ENCODE measurements around the gene TRMT61A. TPM values are rescaled to one million over a fixed set of nuclear protein-coding genes. Genes with fewer than 3 reads are reported as not detected.

Gene TRMT61A
- polyA plus RNA-seq, 1 donor from 2014 or later = 8.2 TPM

- Histone ChIP-seq H4K20me1 (ENCODE audit: insufficient read depth) (no peaks in the 10 kb centered on the region), H2AFZ (ENCODE audit: low read depth, low read length) (no peak overlapping the region), H3K4me2 (ENCODE audit: low read length) (no peak overlapping the region), H3F3A (ENCODE audit: insufficient read depth, low read length, poor library complexity, severe bottlenecking) (no peaks in the 10 kb centered on the region), H3K27ac (ENCODE audit: low read length) (no peak overlapping the region), H3K79me2 (replicated peaks; ENCODE audit: insufficient read depth, low read length) (no peaks in the 10 kb centered on the region), H3K36me3 (ENCODE audit: insufficient read depth, low read length) (no peaks in the 10 kb centered on the region), H3K9me2 (ENCODE audit: insufficient read depth, low read length) (no peaks in the 10 kb centered on the region), H3K4me3 (ENCODE audit: low read length) (no peak overlapping the region), H3K9ac (ENCODE audit: low read length) (no peak overlapping the region), H3K9me3 (ENCODE audit: low read length) (no peaks in the 10 kb centered on the region), H3K27me3 (ENCODE audit: insufficient read depth, low read depth, low read length) (no peaks in the 10 kb centered on the region)
- TF ChIP-seq POLR2AphosphoS5 (IDR thresholded peaks at IDR 0.05) (no peak), EP300 (conservative IDR thresholded peaks at IDR 0.05; ENCODE audit: poor library complexity, severe bottlenecking) (no peak), SMC3 (conservative IDR thresholded peaks at IDR 0.05; ENCODE audit: poor library complexity) (no peak), EZH2 (IDR thresholded peaks at IDR 0.05; ENCODE audit: borderline replicate concordance, insufficient read depth, low read length, poor library complexity, severe bottlenecking) (no peak), TAF1 (IDR thresholded peaks at IDR 0.05; ENCODE audit: low read depth) (no peak), RAD21 (conservative IDR thresholded peaks at IDR 0.05) (no peak), MXI1 (conservative IDR thresholded peaks at IDR 0.05; ENCODE audit: poor library complexity, severe bottlenecking) (no peak), REST (IDR thresholded peaks at IDR 0.05; ENCODE audit: borderline replicate concordance) (no peak)
- TF ChIP-seq, protein P1, sequence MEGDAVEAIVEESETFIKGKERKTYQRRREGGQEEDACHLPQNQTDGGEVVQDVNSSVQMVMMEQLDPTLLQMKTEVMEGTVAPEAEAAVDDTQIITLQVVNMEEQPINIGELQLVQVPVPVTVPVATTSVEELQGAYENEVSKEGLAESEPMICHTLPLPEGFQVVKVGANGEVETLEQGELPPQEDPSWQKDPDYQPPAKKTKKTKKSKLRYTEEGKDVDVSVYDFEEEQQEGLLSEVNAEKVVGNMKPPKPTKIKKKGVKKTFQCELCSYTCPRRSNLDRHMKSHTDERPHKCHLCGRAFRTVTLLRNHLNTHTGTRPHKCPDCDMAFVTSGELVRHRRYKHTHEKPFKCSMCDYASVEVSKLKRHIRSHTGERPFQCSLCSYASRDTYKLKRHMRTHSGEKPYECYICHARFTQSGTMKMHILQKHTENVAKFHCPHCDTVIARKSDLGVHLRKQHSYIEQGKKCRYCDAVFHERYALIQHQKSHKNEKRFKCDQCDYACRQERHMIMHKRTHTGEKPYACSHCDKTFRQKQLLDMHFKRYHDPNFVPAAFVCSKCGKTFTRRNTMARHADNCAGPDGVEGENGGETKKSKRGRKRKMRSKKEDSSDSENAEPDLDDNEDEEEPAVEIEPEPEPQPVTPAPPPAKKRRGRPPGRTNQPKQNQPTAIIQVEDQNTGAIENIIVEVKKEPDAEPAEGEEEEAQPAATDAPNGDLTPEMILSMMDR (IDR thresholded peaks at IDR 0.05; ENCODE audit: poor library complexity, severe bottlenecking) = no peak
These were observed 10.2 kb downstream of the TRMT61A start for GRCh38 chr14:103539056-103539825.

DNA sequence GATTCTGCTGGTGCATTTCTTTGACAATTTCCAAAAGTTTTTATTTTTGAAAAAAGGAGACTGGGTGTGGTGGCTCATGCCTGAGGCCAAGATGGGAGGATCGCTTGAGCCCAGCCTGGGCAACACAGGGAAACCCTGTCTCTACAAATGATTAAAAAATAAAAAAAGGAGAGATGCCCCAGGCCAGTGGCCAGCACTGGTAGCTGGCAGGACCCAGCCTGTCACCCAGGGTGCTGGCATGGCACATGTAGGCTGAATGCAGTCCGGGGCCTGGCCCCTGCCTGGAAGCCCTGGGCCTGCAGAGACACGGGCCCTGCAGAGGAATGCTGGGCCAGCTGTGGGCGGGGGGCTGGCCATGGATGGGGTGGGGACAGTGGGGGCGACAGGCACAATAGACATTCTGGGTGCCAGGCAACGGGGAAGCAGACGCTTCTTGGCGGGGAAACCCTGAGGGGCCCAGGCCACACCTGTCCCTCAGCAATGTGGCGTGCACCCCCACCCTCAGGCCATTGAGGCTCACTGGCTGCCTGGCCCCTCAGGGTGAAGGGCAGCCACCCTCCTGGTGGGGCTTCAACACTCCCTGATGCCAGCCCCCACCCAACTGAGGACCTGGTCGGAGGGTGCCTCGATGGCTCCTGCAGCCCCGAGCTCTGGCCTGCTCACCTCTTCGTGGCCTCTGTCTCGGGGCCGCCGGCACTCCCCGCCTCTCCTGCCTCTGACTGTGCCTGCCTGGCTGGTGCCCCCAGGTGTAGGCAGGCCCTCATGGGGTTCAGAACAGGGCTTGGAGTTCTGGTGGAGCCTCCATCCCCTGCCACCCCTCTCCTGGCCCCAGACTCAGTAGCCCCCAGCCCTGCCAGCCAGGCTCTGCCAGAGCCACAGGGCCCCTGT lies 12.1 kb downstream of the TRMT61A start:
- H3K4me3 ChIP-seq (ENCODE audit: low read length) = no peak overlapping the region
- H3K36me3 ChIP-seq (ENCODE audit: insufficient read depth, low read length) = no peaks in the 10 kb centered on the region
- no peak overlapping the region for H2AFZ ChIP-seq (ENCODE audit: low read depth, low read length)
- H4K20me1 ChIP-seq (ENCODE audit: insufficient read depth) = no peaks in the 10 kb centered on the region
- no peak for TF ChIP-seq RAD21 (conservative IDR thresholded peaks at IDR 0.05)
- no peak for TF ChIP-seq POLR2AphosphoS5 (IDR thresholded peaks at IDR 0.05)
- no peak for TF ChIP-seq EZH2 (IDR thresholded peaks at IDR 0.05; ENCODE audit: borderline replicate concordance, insufficient read depth, low read length, poor library complexity, severe bottlenecking)
- TF ChIP-seq SMC3 (conservative IDR thresholded peaks at IDR 0.05; ENCODE audit: poor library complexity) = no peak
- H3K9me3 ChIP-seq (ENCODE audit: low read length) = no peaks in the 10 kb centered on the region
- H3K9ac ChIP-seq (ENCODE audit: low read length) = no peak overlapping the region
- no peak overlapping the region for H3K27ac ChIP-seq (ENCODE audit: low read length)
- H3K79me2 ChIP-seq (replicated peaks; ENCODE audit: insufficient read depth, low read length) = no peaks in the 10 kb centered on the region
- H3K4me2 ChIP-seq (ENCODE audit: low read length) = no peak overlapping the region
- no peaks in the 10 kb centered on the region for H3K27me3 ChIP-seq (ENCODE audit: insufficient read depth, low read depth, low read length)
- H3K9me2 ChIP-seq (ENCODE audit: insufficient read depth, low read length) = no peaks in the 10 kb centered on the region
- H3F3A ChIP-seq (ENCODE audit: insufficient read depth, low read length, poor library complexity, severe bottlenecking) = no peaks in the 10 kb centered on the region

Measured in neural cell (in vitro differentiated cells).